ENCODE data around the gene CCL8.

GRCh38 chr17:34300652-34301370 is 18.4 kb upstream of the CCL8 start:
- TF ChIP-seq POLR2A (IDR thresholded peaks at IDR 0.05; ENCODE audit: low read length) (no peak), GATA1 (IDR thresholded peaks at IDR 0.05; ENCODE audit: low read depth, low read length) (no peak)
